Erythroblast (primary cell): ENCODE results near the gene ARHGEF37.

Source experiments
- GATA1 ChIP-seq: IDR thresholded peaks from 2 replicates; pipeline ENCODE4 v1.6.1; 2011; ENCODE audit warnings: low read depth, mild to moderate bottlenecking, control low read depth, low read length, moderate library complexity
- POLR2A ChIP-seq: IDR thresholded peaks from 2 replicates; pipeline ENCODE4 v1.6.1; 2011; ENCODE audit warnings: mild to moderate bottlenecking, low read length

- TF ChIP-seq POLR2A (no peak), GATA1 (no peak)
Measured at GRCh38 chr5:149629421-149629820, 48.1 kb downstream of the ARHGEF37 start.
